Measurements from ENCODE around the gene SHC3.

Gene SHC3

DNA sequence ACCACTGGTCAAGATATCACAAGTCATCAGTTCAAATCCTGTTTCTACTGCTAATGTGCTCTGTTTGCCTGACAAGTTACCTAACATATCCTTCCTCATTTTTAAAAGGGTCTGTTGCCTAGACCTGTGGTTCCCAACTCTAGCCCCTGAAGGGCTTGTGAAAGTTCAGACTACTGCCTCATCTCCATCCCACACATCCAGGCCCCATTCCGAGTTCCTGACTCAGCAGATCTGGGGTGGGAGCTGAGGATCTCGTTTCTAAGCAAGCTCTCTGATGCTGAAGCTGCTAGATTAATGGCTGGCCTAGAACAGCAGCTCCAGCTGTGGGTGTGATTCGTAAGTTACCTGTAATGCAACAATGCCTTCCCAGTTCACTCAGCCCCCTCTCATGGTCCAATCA, 154.9 kb downstream of the SHC3 start:
- peak; percentile 58 for DNase-seq (ENCODE audit: low read depth)
- TF ChIP-seq, protein P1, sequence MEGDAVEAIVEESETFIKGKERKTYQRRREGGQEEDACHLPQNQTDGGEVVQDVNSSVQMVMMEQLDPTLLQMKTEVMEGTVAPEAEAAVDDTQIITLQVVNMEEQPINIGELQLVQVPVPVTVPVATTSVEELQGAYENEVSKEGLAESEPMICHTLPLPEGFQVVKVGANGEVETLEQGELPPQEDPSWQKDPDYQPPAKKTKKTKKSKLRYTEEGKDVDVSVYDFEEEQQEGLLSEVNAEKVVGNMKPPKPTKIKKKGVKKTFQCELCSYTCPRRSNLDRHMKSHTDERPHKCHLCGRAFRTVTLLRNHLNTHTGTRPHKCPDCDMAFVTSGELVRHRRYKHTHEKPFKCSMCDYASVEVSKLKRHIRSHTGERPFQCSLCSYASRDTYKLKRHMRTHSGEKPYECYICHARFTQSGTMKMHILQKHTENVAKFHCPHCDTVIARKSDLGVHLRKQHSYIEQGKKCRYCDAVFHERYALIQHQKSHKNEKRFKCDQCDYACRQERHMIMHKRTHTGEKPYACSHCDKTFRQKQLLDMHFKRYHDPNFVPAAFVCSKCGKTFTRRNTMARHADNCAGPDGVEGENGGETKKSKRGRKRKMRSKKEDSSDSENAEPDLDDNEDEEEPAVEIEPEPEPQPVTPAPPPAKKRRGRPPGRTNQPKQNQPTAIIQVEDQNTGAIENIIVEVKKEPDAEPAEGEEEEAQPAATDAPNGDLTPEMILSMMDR (conservative IDR thresholded peaks at IDR 0.05; ENCODE audit: control insufficient read depth, insufficient read depth, low read depth, low read length): no peak
- H3K4me3 ChIP-seq (ENCODE audit: control insufficient read depth, low read depth, low read length): no peak overlapping the region

- DNase-seq (ENCODE audit: low read depth): peak; percentile 87
- no peak overlapping the region for H3K4me3 ChIP-seq (ENCODE audit: control insufficient read depth, low read depth, low read length)
- TF ChIP-seq, protein P1 (conservative IDR thresholded peaks at IDR 0.05; ENCODE audit: control insufficient read depth, insufficient read depth, low read depth, low read length): no peak
Observed at GRCh38 chr9:89022902-89023301, 155.7 kb downstream of the SHC3 start.

GRCh38 chr9:89022001-89022759, 156.4 kb downstream of the SHC3 start:
- H3K4me3 ChIP-seq (ENCODE audit: control insufficient read depth, low read depth, low read length): no peak overlapping the region
- peak; percentile 80 for DNase-seq (ENCODE audit: low read depth)
- TF ChIP-seq, protein P1 (conservative IDR thresholded peaks at IDR 0.05; ENCODE audit: control insufficient read depth, insufficient read depth, low read depth, low read length): no peak

DNA sequence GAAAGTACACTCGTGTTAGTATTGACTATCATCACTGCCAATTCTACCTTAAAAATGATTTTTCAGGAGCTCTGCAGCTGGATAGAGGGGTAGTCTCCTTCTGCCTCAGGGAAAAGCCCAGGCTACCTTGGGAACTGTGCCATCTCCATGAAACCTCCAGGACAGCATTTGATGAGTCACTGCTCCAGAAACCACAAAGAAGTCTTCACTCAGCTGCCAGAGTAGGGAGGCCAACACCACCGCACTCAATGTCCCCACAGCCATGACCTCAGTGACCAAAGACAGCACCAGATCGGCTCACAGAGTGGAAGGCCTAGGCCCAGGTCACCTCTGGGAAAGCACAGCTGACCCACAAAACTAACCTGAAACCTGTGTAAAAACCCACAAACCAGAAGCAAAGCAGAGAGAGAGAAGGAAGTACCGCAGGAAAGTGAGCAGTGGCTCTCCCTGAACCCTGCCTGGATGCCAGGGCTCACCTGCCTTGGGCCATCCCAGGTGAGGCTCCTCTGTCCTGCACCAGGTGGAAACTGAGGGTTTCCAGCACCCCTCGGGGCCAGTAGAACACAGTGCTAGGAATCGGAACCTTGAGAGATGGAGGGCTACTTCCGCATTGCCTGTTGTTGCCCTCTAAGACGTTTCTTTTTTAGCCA, 157.3 kb downstream of the SHC3 start:
- H3K4me3 ChIP-seq (ENCODE audit: control insufficient read depth, low read depth, low read length): no peak overlapping the region
- TF ChIP-seq, protein P1 (conservative IDR thresholded peaks at IDR 0.05; ENCODE audit: control insufficient read depth, insufficient read depth, low read depth, low read length): no peak
- peak; percentile 94 for DNase-seq (ENCODE audit: low read depth)

GRCh38 chr9:89020754-89021153, 157.9 kb downstream of the SHC3 start:
- no peak overlapping the region for H3K4me3 ChIP-seq (ENCODE audit: control insufficient read depth, low read depth, low read length)
- TF ChIP-seq, protein P1 (conservative IDR thresholded peaks at IDR 0.05; ENCODE audit: control insufficient read depth, insufficient read depth, low read depth, low read length): no peak
- no peak for DNase-seq (ENCODE audit: low read depth)

DNA sequence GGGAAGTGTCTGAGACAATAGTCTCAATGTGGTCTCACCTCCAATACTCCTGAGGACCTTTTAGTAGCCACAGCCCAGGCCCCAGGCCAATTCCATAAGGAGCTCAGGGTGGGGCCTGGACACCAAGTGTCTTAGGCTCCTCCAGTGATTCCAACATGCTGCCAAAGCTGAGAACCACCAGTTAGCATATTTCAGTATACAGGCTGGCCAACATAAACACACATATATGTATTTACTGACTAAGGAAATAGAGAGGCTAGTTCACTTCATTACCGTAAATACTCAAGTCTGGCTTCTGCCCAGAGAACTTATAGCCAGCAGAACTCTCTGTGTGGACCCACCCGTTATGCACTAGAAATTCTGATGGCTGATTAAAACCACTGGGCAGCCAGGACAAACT, 163.3 kb downstream of the SHC3 start:
- TF ChIP-seq, protein P1 (conservative IDR thresholded peaks at IDR 0.05; ENCODE audit: control insufficient read depth, insufficient read depth, low read depth, low read length): no peak
- no peak overlapping the region for H3K4me3 ChIP-seq (ENCODE audit: control insufficient read depth, low read depth, low read length)
- DNase-seq (ENCODE audit: low read depth): no peak

All from fibroblast of mammary gland (primary cell).